EH (cell line): Measurements from ENCODE around the gene THBS4.
A peak's percentile ranks its signal among the peaks of the same experiment; 100 is the strongest.
"Not testable (repeated sequence)": the region's sequence is repeated elsewhere in the genome, so short reads cannot be mapped to it uniquely, and the experiment has no call there.

ENCODE experiments used
- DNase-seq: peaks from one replicate; pipeline ENCODE4 v3.0.0-alpha.2; 2015; ENCODE audit warnings: low read depth

Gene THBS4

GRCh38 chr5:80076131-80077050, 41.2 kb downstream of the THBS4 start:
- peak; percentile 33 for DNase-seq

- DNase-seq, result no peak
Observed at GRCh38 chr5:80077051-80077714, 42.0 kb downstream of the THBS4 start.

- DNase-seq, result no peak
Observed at GRCh38 chr5:80078921-80079320, 43.8 kb downstream of the THBS4 start.

GRCh38 chr5:80082281-80082680, 47.1 kb downstream of the THBS4 start:
- DNase-seq, result no peak

- peak; percentile 73 for DNase-seq
Observed at GRCh38 chr5:80082731-80083100, 47.6 kb downstream of the THBS4 start.

- DNase-seq, result peak; percentile 78
Observed at GRCh38 chr5:80083101-80083890, 48.1 kb downstream of the THBS4 start.

- no peak for DNase-seq
Observed at GRCh38 chr5:80090884-80091166, 55.7 kb downstream of the THBS4 start.

GRCh38 chr5:80091792-80092192, 56.6 kb downstream of the THBS4 start:
- peak; percentile 71 for DNase-seq

GRCh38 chr5:80092486-80093107, 57.4 kb downstream of the THBS4 start:
- no peak for DNase-seq

GRCh38 chr5:80093796-80094195, 58.6 kb downstream of the THBS4 start:
- no peak for DNase-seq

- no peak for DNase-seq
Observed at GRCh38 chr5:80094236-80094738, 59.1 kb downstream of the THBS4 start.

GRCh38 chr5:80097451-80097850, 62.3 kb downstream of the THBS4 start:
- DNase-seq, result no peak

- no peak for DNase-seq
Observed at GRCh38 chr5:80101993-80102392, 66.8 kb downstream of the THBS4 start.

- DNase-seq, result no peak
Observed at GRCh38 chr5:80103371-80103770, 68.2 kb downstream of the THBS4 start.

- DNase-seq, result no peak
Observed at GRCh38 chr5:80105698-80106439, 70.7 kb downstream of the THBS4 start.

GRCh38 chr5:80106916-80107315, 71.8 kb downstream of the THBS4 start:
- no peak for DNase-seq

GRCh38 chr5:80109646-80110478, 74.7 kb downstream of the THBS4 start:
- no peak for DNase-seq

- not testable (repeated sequence) for DNase-seq
Observed at GRCh38 chr5:80111376-80111990, 76.3 kb downstream of the THBS4 start.

- no peak for DNase-seq
Observed at GRCh38 chr5:80114860-80115259, 79.7 kb downstream of the THBS4 start.

GRCh38 chr5:80116000-80116399, 80.9 kb downstream of the THBS4 start:
- no peak for DNase-seq
